NCI-H774 (cell line): Measurements from ENCODE around the gene INTS13.
A peak's percentile ranks its signal among the peaks of the same experiment; 100 is the strongest.
"Not testable (repeated sequence)": the region's sequence is repeated elsewhere in the genome, so short reads cannot be mapped to it uniquely, and the experiment has no call there.

Source experiments
- DNase-seq: peaks from one replicate; lab custom pipeline; 2025; lab: John Stamatoyannopoulos, UW

Gene INTS13

DNA sequence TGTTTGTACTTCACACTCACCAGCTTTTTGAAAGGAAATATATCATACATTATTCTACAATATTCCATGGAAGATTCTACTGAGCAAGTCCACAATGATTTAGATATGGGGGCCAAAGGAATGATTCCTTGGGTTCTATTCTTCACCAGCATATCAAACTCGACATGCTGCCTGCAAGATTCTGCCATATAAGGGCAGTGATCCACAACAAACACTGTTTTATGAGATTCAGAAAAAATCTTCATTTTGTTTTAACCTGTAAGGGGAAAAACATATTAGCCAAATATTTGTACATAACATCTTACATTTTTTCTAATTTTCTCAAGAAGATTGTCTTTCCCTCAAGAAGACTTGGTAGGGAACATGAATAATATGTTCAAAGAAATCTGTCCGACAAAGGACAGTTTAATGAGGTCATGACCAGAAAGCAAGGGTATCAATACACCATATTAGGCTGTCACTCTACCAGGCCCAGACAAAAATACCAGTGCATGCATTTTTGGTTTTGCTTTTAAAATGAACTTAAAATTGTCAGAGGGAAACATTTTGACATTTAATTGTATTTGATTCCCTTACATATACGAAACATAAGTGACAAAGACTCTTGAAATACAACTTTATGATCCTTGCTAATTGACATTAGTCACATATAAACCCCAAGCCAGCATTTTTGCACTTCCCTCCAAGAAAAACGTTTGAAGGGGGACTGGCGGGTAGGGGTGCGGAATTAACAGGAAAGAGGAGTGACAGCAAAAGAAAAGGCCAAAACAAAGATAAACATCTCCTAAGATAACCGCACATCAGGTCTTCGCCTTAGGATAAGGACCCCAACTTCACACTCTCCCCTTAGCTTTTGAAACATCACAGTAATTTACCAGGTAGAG is 980 bp downstream of the INTS13 start:
- no peak for DNase-seq

DNA sequence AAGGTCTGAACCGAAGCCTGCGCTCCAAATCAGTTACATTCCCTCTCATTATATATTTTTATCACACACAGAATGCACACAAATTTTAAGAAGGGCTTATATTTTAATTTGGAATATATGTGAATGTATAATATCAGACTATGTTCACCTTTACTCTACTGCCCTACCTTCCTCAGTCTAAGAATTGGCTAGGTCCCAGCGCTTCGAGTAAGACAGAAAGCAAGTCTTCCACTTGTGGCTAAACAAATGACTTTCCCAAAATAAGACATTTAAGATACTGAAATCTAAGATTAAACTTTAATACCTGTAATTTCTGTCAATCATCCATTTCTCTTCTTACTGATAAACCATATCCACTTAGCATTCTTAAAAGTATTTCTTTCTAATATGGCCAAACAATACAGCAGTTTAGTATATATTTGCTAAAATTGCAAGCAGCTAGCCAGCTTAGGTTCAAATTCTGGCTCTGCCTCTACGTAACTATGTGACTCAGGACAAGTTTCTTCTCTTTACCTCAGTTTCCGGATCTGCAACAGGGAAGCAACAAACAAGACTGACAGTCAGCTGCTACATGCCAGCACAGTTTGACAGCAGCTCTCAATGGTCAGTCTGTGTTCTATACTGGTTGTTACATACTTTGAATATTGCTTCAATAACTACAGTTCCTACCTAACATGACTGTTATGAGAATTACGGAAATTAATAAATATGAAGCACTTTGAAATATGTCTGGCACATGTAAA is 2.0 kb downstream of the INTS13 start:
- DNase-seq, result no peak

DNA sequence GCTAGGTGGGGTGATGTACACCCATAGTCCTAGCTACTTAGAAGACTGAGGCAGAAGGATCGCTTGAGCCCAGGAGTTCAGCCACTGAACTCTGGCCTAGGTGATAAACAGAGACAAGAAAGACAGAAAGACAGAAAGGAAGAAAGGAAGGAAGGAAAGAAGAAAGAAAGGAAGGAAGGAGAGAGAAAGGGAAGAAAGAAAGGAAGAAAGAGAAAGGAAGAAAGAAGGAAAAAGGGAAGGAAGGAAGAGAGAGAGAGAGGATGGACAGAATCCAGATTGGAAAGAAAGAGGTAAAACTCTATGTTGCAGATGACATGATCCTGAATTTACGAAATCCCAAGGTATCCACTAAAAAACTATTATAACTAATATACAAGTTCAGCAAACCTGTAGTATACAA is 8.2 kb downstream of the INTS13 start:
- no peak for DNase-seq

DNA sequence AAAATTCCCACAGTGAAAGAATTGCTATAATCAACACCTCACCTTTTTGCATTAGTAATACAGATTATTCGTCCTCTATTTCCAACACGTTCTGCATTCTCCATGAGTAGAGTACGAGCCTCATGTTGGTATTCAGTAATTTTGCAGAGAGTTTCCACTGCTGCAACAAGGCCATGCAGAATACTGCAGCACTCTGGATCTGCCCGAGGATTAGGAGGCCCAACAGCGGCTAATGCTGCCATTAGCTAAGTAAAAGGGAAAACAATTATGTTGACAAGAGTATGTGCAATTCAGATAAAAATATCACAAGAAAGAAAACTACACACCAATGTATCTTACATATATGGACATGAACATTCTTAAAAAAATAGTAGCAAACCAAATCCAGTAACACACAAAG is 9.1 kb downstream of the INTS13 start:
- DNase-seq, result no peak

DNA sequence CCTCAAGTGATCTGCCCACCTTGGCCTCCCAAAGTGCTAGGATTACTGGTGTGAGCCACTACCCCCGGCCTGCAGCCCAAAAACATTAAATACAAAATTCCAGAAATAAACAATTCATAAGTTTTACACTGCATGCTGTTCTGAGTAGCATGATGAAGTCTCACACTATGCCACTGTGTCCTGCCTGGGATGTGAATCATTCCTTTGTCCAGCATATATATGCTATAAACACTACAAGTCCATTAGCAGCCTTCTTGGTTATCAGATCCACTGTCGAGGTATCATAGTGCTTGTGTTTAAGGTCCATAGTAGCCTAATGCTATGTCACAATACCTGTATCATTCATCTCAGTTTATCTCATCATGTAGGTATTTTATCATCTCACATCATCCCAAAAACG is 15.9 kb downstream of the INTS13 start:
- DNase-seq, result no peak

DNA sequence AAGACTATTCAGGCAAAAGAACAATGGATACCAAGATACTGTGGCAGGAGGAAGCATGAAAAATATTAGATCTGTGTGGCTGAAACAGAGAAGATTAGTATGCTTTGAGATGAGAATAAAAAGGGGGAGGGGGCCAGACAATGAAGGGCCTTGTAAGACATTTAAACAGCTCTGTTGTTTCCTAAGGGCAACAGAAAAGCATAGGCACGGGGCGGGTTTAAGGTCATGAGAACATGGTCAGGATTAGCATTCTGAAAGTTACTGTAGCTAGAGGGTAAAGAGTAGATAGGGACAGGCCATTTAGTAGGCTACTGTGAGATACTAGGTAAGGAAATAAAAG is 18.6 kb downstream of the INTS13 start:
- no peak for DNase-seq

DNA sequence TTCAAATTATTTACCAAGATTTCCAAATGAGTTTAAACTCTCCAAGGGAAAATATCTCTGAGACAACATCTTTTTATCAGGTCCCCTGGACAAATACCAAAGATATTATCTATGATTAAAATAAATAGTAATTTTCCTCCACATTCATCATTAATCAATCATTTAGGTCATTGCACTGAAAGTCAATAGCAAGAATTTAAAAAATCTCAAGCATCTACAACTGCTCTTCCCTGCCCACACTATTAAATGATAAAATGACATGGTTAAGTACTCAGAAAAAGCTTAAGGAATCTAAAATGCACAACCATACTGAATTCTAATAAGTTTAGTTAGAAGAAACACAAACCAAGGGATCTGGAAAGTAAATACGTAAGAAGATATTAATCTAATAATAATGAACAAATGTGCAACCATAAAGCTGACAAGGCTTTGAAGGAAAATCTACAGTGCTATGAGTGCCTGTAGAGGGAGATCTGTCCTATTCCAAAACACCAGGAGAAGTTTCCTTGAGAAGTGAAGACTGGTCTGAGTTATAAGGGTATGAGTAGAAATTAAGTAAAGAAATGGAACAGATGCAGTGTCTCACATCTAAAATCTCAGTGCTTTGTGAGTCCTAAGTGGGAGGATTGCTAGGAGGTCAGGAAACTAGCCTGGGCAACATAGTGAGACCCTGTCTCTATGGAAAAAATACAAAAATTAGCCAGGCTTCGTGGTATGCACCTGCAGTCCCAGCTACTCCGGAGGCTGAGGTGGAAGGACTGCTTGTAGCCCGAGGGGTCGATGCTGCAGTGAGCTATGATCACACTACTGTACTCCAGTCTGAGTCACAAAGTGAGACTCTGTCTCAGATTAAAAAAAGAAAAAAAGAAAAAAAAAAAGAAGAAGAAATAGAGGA is 19.2 kb downstream of the INTS13 start:
- DNase-seq, result no peak

DNA sequence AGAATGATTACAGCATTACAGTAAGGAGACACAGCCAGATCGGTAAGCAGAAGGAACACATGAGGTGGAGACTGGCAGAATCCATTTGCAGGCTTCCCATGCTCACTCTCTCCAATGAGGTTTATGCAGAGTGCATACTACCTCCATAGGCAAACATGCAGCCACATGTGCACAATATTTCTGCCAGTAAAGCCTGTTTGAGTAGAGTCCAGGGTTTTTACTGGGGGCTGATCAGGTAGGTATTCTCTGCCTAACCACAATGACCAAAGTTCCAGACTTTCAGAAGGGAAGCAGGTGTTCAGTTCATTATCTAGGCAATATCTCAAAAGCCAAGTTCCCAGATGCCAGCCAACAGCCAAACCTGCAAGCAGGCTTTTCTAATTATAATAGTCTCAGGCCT is 31.1 kb downstream of the INTS13 start:
- DNase-seq, result no peak

DNA sequence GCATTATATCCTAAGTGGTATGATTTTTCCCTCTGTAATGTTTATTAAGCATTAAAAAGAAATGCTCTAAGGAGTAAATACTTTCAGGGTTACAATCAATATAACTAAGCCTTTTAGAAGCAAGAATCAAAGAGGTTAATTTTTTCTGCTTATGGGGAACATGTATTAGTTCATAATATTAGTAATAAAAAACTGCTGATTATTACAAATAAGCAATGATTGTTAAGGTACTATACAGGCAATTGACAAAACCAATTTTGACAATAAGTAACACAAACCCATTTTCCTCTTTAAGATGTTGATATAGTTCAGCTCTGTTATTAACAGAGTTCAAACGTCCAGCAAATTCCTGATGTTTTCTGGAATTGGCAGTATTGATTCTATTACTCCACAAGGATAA is 31.8 kb downstream of the INTS13 start:
- no peak for DNase-seq

DNA sequence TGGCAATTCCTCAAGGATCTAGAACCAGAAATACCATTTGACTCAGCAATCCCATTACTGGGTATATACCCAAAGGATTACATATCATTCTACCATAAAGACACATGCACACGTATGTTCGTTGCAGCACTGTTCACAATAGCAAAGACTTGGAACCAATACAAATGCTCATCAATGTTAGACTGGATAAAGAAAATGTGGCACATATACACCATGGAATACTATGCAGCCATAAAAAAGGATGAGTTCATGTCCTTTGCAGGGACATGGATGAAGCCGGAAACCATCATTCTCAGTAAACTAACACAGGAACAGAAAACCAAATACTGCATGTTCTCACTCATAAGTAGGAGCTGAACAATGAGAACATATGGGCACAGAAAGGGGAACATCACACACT is 34.4 kb downstream of the INTS13 start:
- DNase-seq, result not testable (repeated sequence)

DNA sequence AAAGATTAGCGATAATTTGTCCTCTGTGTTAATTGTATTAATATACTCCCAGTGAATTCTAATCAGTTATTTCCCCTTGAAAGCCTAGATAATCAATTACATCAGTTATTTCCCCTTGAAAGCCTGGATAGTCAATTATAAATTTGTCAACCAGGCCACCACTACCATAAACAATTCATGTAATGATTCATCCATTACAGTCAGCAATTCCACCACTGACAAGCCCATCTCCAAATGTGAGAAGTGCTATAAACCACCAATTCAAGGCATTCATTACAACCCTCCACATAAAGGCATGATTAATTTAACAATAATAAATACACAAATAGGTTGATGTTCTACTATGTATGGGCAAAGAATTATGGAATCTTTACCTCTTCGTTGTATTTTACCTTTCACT is 40.9 kb downstream of the INTS13 start:
- DNase-seq, result no peak

DNA sequence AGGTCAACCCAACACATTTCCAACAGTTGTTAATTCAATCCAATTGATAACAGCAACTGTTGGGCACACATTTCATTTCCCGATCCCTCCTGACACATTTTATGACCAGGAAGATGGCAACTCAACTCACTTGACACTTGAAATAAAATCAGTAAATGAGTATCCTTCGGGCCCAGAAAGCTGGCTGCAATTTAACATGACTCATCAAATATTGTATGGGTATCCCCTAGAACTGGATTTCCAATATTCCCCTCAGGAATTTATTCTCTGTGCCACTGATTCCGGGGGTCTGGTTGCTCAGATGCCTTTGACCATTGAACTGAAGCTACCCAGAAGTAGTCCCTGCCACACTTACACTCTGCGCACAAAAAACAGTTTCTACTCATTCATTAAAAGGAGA is 42.1 kb downstream of the INTS13 start:
- DNase-seq, result no peak

DNA sequence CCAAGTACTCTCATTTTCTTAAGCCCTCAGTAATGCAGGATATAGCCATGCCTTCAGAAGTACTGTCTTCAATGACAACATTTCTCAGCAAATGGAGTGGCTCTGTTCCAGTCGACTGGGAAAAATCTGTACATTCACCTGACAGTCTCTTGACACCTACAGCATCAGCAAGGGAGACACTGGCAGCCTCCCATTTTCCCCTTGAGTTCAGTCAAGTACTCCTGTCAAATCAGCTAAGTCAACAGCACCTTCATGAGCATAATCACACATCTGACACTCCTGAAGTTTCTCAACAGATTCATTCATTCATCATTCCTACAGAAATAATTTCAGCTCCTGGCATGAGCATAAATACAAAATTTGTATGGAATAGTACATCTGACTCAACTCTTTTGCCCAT is 46.1 kb downstream of the INTS13 start:
- no peak for DNase-seq

DNA sequence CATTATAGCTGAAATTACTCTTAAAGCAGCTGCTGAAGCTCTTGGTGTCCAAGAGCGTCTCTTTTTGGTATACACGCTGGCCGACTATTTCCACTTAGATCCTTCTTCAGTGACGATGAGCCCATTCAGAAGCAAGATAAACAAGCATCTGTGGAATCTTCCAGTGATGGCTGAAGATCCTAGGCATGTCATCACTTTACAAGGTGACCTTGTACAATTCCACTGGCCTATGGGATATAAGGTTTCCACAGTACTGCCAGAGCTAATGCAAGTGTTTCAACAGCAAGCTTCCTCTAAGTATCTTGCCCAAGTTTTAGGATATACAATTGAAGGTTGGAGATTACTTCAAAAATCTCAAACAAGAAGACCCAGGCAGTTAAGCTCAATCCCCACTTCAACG is 47.0 kb downstream of the INTS13 start:
- DNase-seq, result no peak

DNA sequence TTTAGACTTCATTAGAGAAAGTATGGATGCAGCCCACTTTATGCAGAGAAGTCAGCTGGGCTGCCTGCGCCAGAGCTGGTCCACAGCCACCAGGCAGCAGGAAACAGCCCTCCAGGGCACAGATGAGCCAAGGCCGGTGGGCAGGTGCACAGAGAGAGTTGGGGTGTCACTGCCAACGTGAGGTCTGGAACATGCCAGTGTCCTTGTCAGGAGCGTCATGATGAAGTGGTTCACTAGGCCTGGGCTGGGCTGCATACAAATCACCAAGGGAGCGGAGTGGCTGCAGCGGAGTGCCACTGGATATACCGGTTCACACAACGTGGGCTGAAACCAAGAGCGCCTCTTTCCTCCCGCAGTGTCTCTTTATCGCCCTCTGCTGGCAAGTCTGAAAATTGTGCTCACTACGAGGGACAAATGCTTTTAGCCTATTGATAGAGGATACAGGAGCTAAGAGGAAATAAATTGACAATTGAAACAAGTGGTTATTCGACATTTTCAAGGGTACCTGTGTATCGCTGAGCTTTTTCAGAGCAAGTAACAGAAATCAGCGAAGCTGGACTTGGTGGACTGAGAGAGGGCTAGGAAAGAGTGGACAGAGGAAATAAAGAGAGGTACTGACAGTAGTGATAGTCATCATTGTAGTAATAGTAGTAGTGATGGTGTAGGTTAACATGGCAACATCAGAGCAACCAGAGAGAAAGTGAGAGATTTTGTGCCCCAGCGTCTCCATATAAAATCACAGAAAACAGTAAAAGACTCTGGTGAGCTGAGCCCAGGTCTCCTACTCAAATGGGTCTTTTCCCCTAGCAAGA is 52.8 kb downstream of the INTS13 start:
- DNase-seq, result peak; percentile 93

DNA sequence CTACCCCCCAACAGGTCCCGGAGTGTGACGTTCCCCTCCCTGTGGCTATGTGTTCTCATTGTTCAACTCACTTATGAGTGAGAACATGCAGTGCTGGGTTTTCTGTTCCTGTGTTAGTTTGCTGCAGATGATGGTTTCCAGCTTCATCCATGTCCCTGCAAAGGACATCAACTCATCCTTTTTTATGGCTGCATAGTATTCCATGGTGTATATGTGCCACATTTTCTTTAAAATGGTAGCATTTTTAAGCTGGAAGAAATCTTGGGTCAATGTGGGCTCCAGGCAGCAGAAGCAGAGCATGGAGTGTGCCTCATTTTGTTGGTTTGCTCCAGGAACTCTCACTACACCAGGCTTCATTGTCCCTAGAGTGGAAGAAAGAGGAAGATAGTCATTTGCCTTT is 57.2 kb downstream of the INTS13 start:
- no peak for DNase-seq

DNA sequence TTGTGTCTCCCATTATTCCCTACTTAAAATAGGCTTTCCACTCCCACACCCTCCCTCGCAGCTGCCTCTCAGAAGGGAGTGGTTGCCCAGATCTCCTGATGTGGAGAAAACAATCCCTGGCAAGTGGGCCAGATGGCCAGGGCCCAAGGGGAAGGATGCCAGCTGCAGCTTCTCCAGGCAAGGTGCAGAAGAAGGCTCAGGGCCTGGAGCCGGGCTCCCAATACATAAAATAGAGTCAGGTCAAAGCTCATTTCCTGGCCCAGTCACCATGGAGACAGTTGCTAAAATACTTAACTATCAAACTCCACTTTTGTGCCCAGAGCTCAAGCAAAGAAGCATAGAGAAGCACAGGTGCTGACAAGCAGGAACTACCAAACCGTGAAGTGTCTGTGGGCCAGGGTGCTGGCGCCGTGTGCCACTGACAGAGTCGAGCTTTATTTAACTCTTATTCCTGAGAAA is 59.1 kb downstream of the INTS13 start:
- peak; percentile 42 for DNase-seq

DNA sequence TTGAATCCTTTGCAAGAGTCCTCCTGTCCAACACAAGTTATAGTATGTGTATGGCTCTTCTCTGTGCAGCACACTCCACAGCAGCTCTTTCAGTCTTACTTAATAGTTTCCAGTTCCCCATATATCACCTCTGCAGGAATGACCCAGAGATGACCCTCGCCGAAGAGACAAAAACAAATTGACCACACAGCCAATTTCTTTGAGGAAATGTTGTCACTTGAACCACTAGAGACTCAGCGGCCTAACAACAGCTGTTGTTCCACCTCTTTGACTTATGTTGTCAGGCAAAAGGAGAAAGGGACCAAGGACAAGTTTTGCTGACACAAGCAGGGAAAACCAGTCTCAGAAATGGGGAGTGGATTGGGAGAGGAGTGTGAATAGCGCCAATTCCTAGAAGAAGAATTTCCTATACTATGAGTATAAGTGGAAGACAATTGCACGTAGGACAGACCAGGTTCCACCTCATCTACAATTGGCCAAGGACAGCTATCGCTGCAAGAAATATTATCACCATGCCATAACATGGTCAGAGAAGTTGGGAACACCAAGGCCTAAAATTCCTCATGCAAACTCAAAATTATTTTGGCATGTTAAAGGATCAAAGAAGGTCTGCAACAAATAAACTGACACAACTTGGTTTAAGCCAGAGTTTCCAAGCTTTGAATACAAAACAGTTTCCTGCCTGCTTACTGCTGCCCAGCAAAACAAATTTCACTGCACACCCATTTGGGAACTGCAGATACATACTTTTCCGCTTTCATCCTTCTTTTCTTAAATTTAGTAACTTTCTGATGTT is 63.1 kb downstream of the INTS13 start:
- DNase-seq, result no peak

DNA sequence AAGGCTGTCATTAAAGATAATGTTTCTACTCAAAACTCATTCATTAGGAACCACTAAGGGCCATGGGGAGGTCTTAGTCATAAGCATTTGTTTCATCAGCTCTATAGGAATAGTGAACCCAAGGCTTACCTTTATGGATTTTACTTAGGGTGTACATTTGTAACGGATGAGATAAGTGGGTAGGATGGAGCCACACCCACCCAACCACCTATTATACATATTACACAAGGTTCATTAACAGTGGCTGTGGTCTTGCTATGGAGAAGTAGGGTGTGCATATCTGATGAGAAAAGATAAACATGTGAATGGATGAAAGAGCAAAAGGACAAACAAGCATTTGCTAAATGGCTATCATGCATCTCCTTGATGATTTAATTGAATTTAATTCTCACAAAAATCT is 65.2 kb downstream of the INTS13 start:
- DNase-seq, result no peak

DNA sequence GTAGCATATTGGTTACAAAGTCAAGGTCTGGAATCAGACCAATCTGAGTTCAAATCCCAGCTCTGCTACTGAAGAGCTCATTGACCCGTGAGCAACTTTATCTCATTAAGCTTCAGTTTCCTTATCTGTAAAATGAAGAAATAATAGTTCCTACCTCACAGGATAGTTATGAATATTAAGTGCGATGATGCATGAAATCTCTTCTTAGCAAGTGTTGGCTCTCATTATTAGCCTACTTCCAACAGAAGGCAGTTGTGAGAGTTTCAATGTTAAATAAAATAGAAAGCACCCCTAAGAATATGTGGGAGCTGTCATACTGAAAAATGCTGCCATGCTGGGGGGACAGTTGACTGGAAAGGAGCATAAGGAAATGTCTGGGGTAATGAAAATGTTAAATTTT is 65.8 kb downstream of the INTS13 start:
- no peak for DNase-seq
